Esophagus squamous epithelium (tissue), 5 donors: ENCODE measurements around the gene RPH3AL. TPM values are rescaled to one million over a fixed set of nuclear protein-coding genes. Genes with fewer than 3 reads are reported as not detected.

Source experiments
- DNase-seq: peaks from one replicate; lab custom pipeline; 2025; lab: John Stamatoyannopoulos, UW
- H3K27ac ChIP-seq, 4 donors: fragments of 200-600 bp; sonication (generic); one replicate each; pipeline ENCODE4 v1.5.1; 2016 to 2019; ENCODE audit warnings: mild to moderate bottlenecking in 1 of 4
- H3K27me3 ChIP-seq, 4 donors: fragments of 200-600 bp; sonication (generic); 1 replicate in 3 of 4; 2 replicates in 1 of 4; pipeline versions ENCODE4 v1.5.1 to v1.6.0; 2017 to 2021; ENCODE audit warnings: antibody characterized with exemption in 1 of 4
- H3K36me3 ChIP-seq, 3 donors: fragments of 200-600 bp; sonication (generic); one replicate each; pipeline ENCODE4 v1.5.1; 2016 to 2019
- H3K4me1 ChIP-seq, 3 donors: fragments of 200-600 bp; sonication (generic); one replicate each; pipeline ENCODE4 v1.5.1; 2017 to 2019
- H3K4me3 ChIP-seq, 4 donors: fragments of 200-600 bp; sonication (generic); 1 replicate in 3 of 4; 2 replicates in 1 of 4; pipeline ENCODE4 v1.5.1; 2016 to 2019; ENCODE audit warnings: mild to moderate bottlenecking in 2 of 4, moderate library complexity in 1 of 4
- H3K9me3 ChIP-seq, 3 donors: fragments of 200-600 bp; sonication (generic); one replicate each; pipeline ENCODE4 v1.5.1; 2016 to 2019
- CTCF ChIP-seq, 6 experiments: fragments of 450-650 bp in 4 of 6; fragments of 200-600 bp in 2 of 6; sonication (generic) in 2 of 6; IDR thresholded peaks; one replicate each; pipeline ENCODE4 v1.5.1; 2016 to 2019; ENCODE audit warnings: antibody characterized with exemption in 6 of 6, mild to moderate bottlenecking in 4 of 6, moderate library complexity in 4 of 6
- POLR2A ChIP-seq, 4 donors: fragments of 450-650 bp; IDR thresholded peaks; one replicate each; pipeline ENCODE4 v1.6.1; 2017; ENCODE audit warnings: antibody characterized with exemption in 4 of 4, mild to moderate bottlenecking in 4 of 4, moderate library complexity in 3 of 4
- WGBS, 2 donors: methylation state at CpG; one replicate each; pipeline ENCODE4 v1.1.5; 2018; 5-methylcytosine and 5-hydroxymethylcytosine counted together
- intact Hi-C: fragments of 100-400 bp; cut with DNase I; formaldehyde crosslinking; loops from one replicate; pipeline ENCODE4 v1.15.0; 2022
- total RNA-seq, 4 donors: library from RNA; depleted of rRNA; stranded (reverse); fragments of >200 nt; gene quantifications; one replicate each; pipeline ENCODE4 v1.1.0, GENCODE V29; 2016
- donor health status: DM: yes; HTN: yes; CAD: no.

The RPH3AL gene
- total RNA-seq, 4 donors from 2014 or later, result 5.2 to 18.3 (median 7.5) TPM

GRCh38 chr17:338442-339192 is 14.0 kb downstream of the RPH3AL start:
- peaks cover 0 to 16% (median 0%) of the 10 kb centered on the region in 4 donors for H3K27me3 ChIP-seq
- H3K36me3 ChIP-seq, result no peaks in the 10 kb centered on the region
- no peak overlapping the region for H3K4me3 ChIP-seq
- WGBS, 2 donors, result 50 to 54% methylated on average over 8 of the region's 19 CpGs
- no peak for DNase-seq
- H3K4me1 ChIP-seq, result peaks cover 0 to 74% (median 23%) of the 10 kb centered on the region in 3 donors
- H3K9me3 ChIP-seq, result no peaks in the 10 kb centered on the region
- peak overlapping the region in 2 of 4 donors; percentile 5 to 44 for H3K27ac ChIP-seq
- intact Hi-C loops, result no loop called here
- TF ChIP-seq POLR2A (IDR thresholded peaks at IDR 0.05) (no peak), CTCF (IDR thresholded peaks at IDR 0.05) (no peak)

GRCh38 chr17:337866-338265 is 14.7 kb downstream of the RPH3AL start:
- H3K4me1 ChIP-seq, result peaks cover 0 to 74% (median 30%) of the 10 kb centered on the region in 3 donors
- TF ChIP-seq POLR2A (IDR thresholded peaks at IDR 0.05) (no peak), CTCF (IDR thresholded peaks at IDR 0.05) (no peak)
- no peak overlapping the region for H3K4me3 ChIP-seq
- peaks cover 0 to 16% (median 0%) of the 10 kb centered on the region in 4 donors for H3K27me3 ChIP-seq
- intact Hi-C loops, result no loop called here
- H3K9me3 ChIP-seq, result no peaks in the 10 kb centered on the region
- 87 to 94% methylated on average over 4 of the region's 7 CpGs for WGBS, 2 donors
- H3K27ac ChIP-seq, result no peak overlapping the region
- no peak for DNase-seq
- no peaks in the 10 kb centered on the region for H3K36me3 ChIP-seq

- H3K4me1 ChIP-seq, result peaks cover 0 to 77% (median 34%) of the 10 kb centered on the region in 3 donors
- no peak overlapping the region for H3K27ac ChIP-seq
- H3K27me3 ChIP-seq, result peaks cover 0 to 16% (median 0%) of the 10 kb centered on the region in 4 donors
- WGBS, 2 donors, result 88 to 91% methylated on average over 4 to 12 of the region's 15 CpGs
- no peak overlapping the region for H3K4me3 ChIP-seq
- no peaks in the 10 kb centered on the region for H3K9me3 ChIP-seq
- intact Hi-C loops, result no loop called here
- DNase-seq, result no peak
- TF ChIP-seq CTCF (IDR thresholded peaks at IDR 0.05) (no peak), POLR2A (IDR thresholded peaks at IDR 0.05) (no peak)
- no peaks in the 10 kb centered on the region for H3K36me3 ChIP-seq
These were observed 15.2 kb downstream of the RPH3AL start for GRCh38 chr17:337453-337852.

- H3K9me3 ChIP-seq, result no peaks in the 10 kb centered on the region
- intact Hi-C loops, result no loop called here
- no peak for DNase-seq
- H3K27ac ChIP-seq, result no peak overlapping the region
- 96 to 98% methylated on average over 12 of the region's 12 CpGs for WGBS, 2 donors
- peaks cover 0 to 16% (median 0%) of the 10 kb centered on the region in 4 donors for H3K27me3 ChIP-seq
- H3K4me1 ChIP-seq, result peaks cover 0 to 82% (median 39%) of the 10 kb centered on the region in 3 donors
- H3K36me3 ChIP-seq, result no peaks in the 10 kb centered on the region
- TF ChIP-seq POLR2A (IDR thresholded peaks at IDR 0.05) (no peak), CTCF (IDR thresholded peaks at IDR 0.05) (no peak)
- no peak overlapping the region for H3K4me3 ChIP-seq
These were observed 15.6 kb downstream of the RPH3AL start for GRCh38 chr17:337022-337420.
